H9 (cell line): ENCODE measurements around the gene OVOL1. TPM values are rescaled to one million over a fixed set of nuclear protein-coding genes. Genes with fewer than 3 reads are reported as not detected.

Experiments
- DNase-seq: peaks from one replicate; pipeline ENCODE4 v3.0.0-alpha.2; 2017
- H2AFZ ChIP-seq: one replicate; pipeline ENCODE4 v1.6.1; 2013; ENCODE audit warnings: mild to moderate bottlenecking, low read length, control low read depth, moderate library complexity
- H2AK5ac ChIP-seq: 2 replicates; pipeline ENCODE4 v1.6.1; 2013; ENCODE audit warnings: low read length, control low read depth, mixed read lengths; ENCODE audit not compliant: insufficient read length
- H2BK120ac ChIP-seq: one replicate; pipeline ENCODE4 v1.6.1; 2013; ENCODE audit warnings: low read depth, mild to moderate bottlenecking, low read length, control low read depth, inconsistent platforms; ENCODE audit not compliant: poor library complexity, severe bottlenecking
- H2BK12ac ChIP-seq: 2 replicates; pipeline ENCODE4 v1.6.1; 2013; ENCODE audit warnings: low read length, control low read depth, mixed read lengths, low read depth; ENCODE audit not compliant: insufficient read length
- H2BK15ac ChIP-seq: 2 replicates; pipeline ENCODE4 v1.6.1; 2013; ENCODE audit warnings: low read depth, low read length, control low read depth
- H2BK20ac ChIP-seq: one replicate; pipeline ENCODE4 v1.6.1; 2013; ENCODE audit warnings: low read depth, mild to moderate bottlenecking, low read length, control low read depth, inconsistent platforms; ENCODE audit not compliant: poor library complexity, severe bottlenecking
- H2BK5ac ChIP-seq: 2 replicates; pipeline ENCODE4 v1.6.1; 2013; ENCODE audit warnings: low read length, control low read depth, mixed read lengths; ENCODE audit not compliant: insufficient read length
- H3K14ac ChIP-seq: 2 replicates; pipeline ENCODE4 v1.6.1; 2013; ENCODE audit warnings: low read length, control low read depth; ENCODE audit not compliant: insufficient read depth
- H3K18ac ChIP-seq: 2 replicates; pipeline ENCODE4 v1.6.1; 2013; ENCODE audit warnings: low read depth, mild to moderate bottlenecking, mixed read lengths, low read length, control low read depth; ENCODE audit not compliant: insufficient read length
- H3K23ac ChIP-seq: 2 replicates; pipeline ENCODE4 v1.6.1; 2013; ENCODE audit warnings: low read length, control low read depth, mixed read lengths, low read depth; ENCODE audit not compliant: insufficient read length
- H3K23me2 ChIP-seq: 2 replicates; pipeline ENCODE4 v1.6.1; 2013; ENCODE audit warnings: low read depth, mild to moderate bottlenecking, mixed read lengths, low read length, control low read depth; ENCODE audit not compliant: insufficient read length, poor library complexity, severe bottlenecking
- H3K27ac ChIP-seq: 2 replicates; pipeline ENCODE4 v1.5.1; 2013; ENCODE audit warnings: low read length, control low read depth, mixed read lengths, low read depth; ENCODE audit not compliant: insufficient read length
- H3K27me3 ChIP-seq: 2 replicates; pipeline ENCODE4 v1.6.1; 2013; ENCODE audit warnings: low read length, control low read depth, inconsistent platforms; ENCODE audit not compliant: insufficient read depth
- H3K4ac ChIP-seq: 2 replicates; pipeline ENCODE4 v1.6.1; 2013; ENCODE audit warnings: low read depth, mild to moderate bottlenecking, control low read depth, inconsistent platforms, low read length, moderate library complexity
- H3K4me1 ChIP-seq: 2 replicates; pipeline ENCODE4 v1.6.1; 2013; ENCODE audit warnings: low read length, control low read depth, inconsistent platforms; ENCODE audit not compliant: insufficient read depth
- H3K4me2 ChIP-seq: 2 replicates; pipeline ENCODE4 v1.6.1; 2013; ENCODE audit warnings: low read length, control low read depth, mixed read lengths; ENCODE audit not compliant: insufficient read length, insufficient read depth
- H3K56ac ChIP-seq: 2 replicates; pipeline ENCODE4 v1.6.1; 2013; ENCODE audit warnings: low read depth, mild to moderate bottlenecking, mixed read lengths, low read length, control low read depth; ENCODE audit not compliant: insufficient read length
- H3K79me1 ChIP-seq: 2 replicates; pipeline ENCODE4 v1.6.1; 2013; ENCODE audit warnings: low read depth, mild to moderate bottlenecking, moderate library complexity, low read length, control low read depth, inconsistent platforms; ENCODE audit not compliant: insufficient read depth, poor library complexity, severe bottlenecking
- H3K79me2 ChIP-seq: 2 replicates; pipeline ENCODE4 v1.6.1; 2013; ENCODE audit warnings: low read length, control low read depth, inconsistent platforms; ENCODE audit not compliant: insufficient read depth
- H3K9ac ChIP-seq: 2 replicates; pipeline ENCODE4 v1.6.1; 2013; ENCODE audit warnings: low read length, control low read depth, mixed read lengths; ENCODE audit not compliant: insufficient read length; ENCODE audit errors: extremely low read depth
- H3K9me3 ChIP-seq: one replicate; pipeline ENCODE4 v1.6.1; 2013; ENCODE audit warnings: low read depth, low read length, inconsistent platforms; ENCODE audit not compliant: control insufficient read depth
- H3T11ph ChIP-seq: one replicate; pipeline ENCODE4 v1.6.1; 2013; ENCODE audit warnings: mild to moderate bottlenecking, low read length, control low read depth, inconsistent platforms
- H4K20me1 ChIP-seq: one replicate; pipeline ENCODE4 v1.6.1; 2013; ENCODE audit not compliant: control insufficient read depth, insufficient read length, insufficient read depth
- H4K5ac ChIP-seq: 2 replicates; pipeline ENCODE4 v1.6.1; 2013; ENCODE audit warnings: low read depth, mild to moderate bottlenecking, mixed read lengths, low read length, control low read depth; ENCODE audit not compliant: insufficient read length
- H4K8ac ChIP-seq: replicated peaks from 2 replicates; pipeline ENCODE4 v1.6.1; 2013; ENCODE audit warnings: low read length, control low read depth, mixed read lengths, low read depth; ENCODE audit not compliant: insufficient read length
- H4K91ac ChIP-seq: 2 replicates; pipeline ENCODE4 v1.6.1; 2013; ENCODE audit warnings: low read depth, mild to moderate bottlenecking, moderate library complexity, mixed read lengths, low read length, control low read depth; ENCODE audit not compliant: insufficient read length
- H3K27ac Mint-ChIP-seq, 3 experiments: 2 replicates in 2 of 3; 3 replicates in 1 of 3; pipeline ENCODE4 v1.8.0; 2020 to 2021; ENCODE audit warnings: mixed read lengths in 3 of 3, mild to moderate bottlenecking in 1 of 3, moderate library complexity in 1 of 3
- H3K27me3 Mint-ChIP-seq: 2 replicates; pipeline ENCODE4 v1.8.0; 2021; ENCODE audit warnings: low read depth, mild to moderate bottlenecking, moderate library complexity, mixed read lengths
- H3K36me3 Mint-ChIP-seq, 3 experiments: 2 replicates in 2 of 3; 3 replicates in 1 of 3; pipeline ENCODE4 v1.8.0; 2020 to 2021; ENCODE audit warnings: low read depth in 3 of 3, mixed read lengths in 3 of 3; ENCODE audit not compliant: insufficient read depth in 1 of 3
- H3K4me1 Mint-ChIP-seq, 2 experiments: 2 replicates each; pipeline ENCODE4 v1.8.0; 2020; ENCODE audit warnings: mixed read lengths in 2 of 2
- H3K4me3 Mint-ChIP-seq, 2 experiments: 2 replicates in 1 of 2; 3 replicates in 1 of 2; pipeline ENCODE4 v1.8.0; 2020 to 2021; ENCODE audit warnings: mild to moderate bottlenecking in 2 of 2, mixed read lengths in 2 of 2, moderate library complexity in 1 of 2
- H3K9me3 Mint-ChIP-seq, 2 experiments: 2 replicates in 1 of 2; 3 replicates in 1 of 2; pipeline ENCODE4 v1.8.0; 2020; ENCODE audit warnings: mild to moderate bottlenecking in 2 of 2, mixed read lengths in 2 of 2, moderate library complexity in 1 of 2
- WGBS: extraction: QIAGEN DNeasy Blood & Tissue Kit; methylation state at CpG from one replicate; pipeline ENCODE4 v1.1.7; 2013; ENCODE audit warnings: missing lambda C conversion rate, low lambda C conversion rate, mixed read lengths; ENCODE audit not compliant: insufficient read length; ENCODE audit errors: extremely low coverage; 5-methylcytosine and 5-hydroxymethylcytosine counted together
- total RNA-seq: library from RNA; stranded (reverse); gene quantifications from 2 replicates; pipeline ENCODE4 v1.2.1, GENCODE V29; 2021
- TF ChIP-seq, protein P1 (sequence below): fragments of 200-600 bp; sonication (generic); conservative IDR thresholded peaks from 3 replicates; pipeline ENCODE4 v1.8.0; 2021; ENCODE audit warnings: antibody characterized with exemption, mild to moderate bottlenecking

The OVOL1 gene
- total RNA-seq, 1 experiment from 2014 or later: 5.1 TPM

DNA sequence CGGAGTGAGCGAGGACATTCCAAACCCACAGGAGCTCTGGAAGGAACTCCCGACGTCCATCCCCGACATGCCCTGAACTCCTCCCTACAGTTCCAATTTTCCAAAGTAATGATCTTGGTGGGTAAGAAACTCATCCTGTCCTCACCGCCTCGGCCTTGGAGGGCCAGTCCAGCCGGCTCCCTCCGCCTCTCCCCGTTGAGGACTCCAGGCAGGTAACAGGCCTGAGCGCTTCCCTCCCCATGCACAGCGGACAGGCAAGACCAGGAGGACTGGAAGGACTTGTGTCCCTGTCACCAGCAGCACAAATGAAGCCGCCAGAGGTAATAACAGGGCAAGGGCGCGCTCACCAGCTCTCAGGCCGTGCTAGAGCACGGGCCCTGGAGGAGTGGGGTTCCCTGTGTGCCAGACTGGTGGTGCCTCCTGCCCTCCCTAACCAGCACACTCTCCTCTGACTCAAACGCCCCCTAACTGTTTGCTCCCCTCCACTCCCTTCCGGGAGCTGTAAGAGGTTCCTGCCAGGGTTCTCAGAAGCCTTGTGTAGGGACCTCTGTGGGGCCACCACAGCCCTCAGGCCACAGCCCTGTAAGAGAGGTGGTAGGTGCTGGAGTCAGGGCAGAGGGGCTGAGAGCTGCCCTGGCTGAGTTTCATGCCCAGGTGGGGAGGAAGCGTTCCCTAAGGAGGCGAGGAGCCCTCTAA lies 17.1 kb downstream of the OVOL1 start:
- Histone ChIP-seq H2BK15ac (no peak overlapping the region), H3K4me2 (no peak overlapping the region), H3K14ac (no peak overlapping the region), H4K5ac (no peak overlapping the region), H3K4me1 (no peaks in the 10 kb centered on the region), H2BK20ac (no peak overlapping the region), H3K56ac (no peak overlapping the region), H4K20me1 (no peaks in the 10 kb centered on the region), H2AK5ac (no peak overlapping the region), H3K23ac (no peak overlapping the region), H3T11ph (no peak overlapping the region), H2BK120ac (no peak overlapping the region), H4K91ac (no peak overlapping the region), H4K8ac (no peak overlapping the region), H2AFZ (no peak overlapping the region), H3K23me2 (no peaks in the 10 kb centered on the region), H3K79me2 (no peaks in the 10 kb centered on the region), H3K9me3 (no peaks in the 10 kb centered on the region), H2BK5ac (no peak overlapping the region), H3K4ac (no peak overlapping the region), H3K18ac (no peak overlapping the region), H3K27ac (no peak overlapping the region), H3K27me3 (no peaks in the 10 kb centered on the region; the same call in 1 of the 2 replicates), H3K79me1 (no peaks in the 10 kb centered on the region), H3K9ac (no peak overlapping the region), H2BK12ac (no peak overlapping the region)
- Mint-ChIP-seq H3K36me3 (no peaks in the 10 kb centered on the region), H3K9me3 (no peaks in the 10 kb centered on the region), H3K4me1 (peaks cover 10 to 19% of the 10 kb centered on the region in 2 experiments), H3K27me3 (peaks cover 23% of the 10 kb centered on the region), H3K4me3 (no peak overlapping the region; a peak in 1 of 5 replicates), H3K27ac (peak overlapping the region in 1 of 3 experiments; percentile 71; a peak in 1 of 7 replicates)
- WGBS: no CpG with 5 or more reads among the region's 21 CpGs
- TF ChIP-seq, protein P1, sequence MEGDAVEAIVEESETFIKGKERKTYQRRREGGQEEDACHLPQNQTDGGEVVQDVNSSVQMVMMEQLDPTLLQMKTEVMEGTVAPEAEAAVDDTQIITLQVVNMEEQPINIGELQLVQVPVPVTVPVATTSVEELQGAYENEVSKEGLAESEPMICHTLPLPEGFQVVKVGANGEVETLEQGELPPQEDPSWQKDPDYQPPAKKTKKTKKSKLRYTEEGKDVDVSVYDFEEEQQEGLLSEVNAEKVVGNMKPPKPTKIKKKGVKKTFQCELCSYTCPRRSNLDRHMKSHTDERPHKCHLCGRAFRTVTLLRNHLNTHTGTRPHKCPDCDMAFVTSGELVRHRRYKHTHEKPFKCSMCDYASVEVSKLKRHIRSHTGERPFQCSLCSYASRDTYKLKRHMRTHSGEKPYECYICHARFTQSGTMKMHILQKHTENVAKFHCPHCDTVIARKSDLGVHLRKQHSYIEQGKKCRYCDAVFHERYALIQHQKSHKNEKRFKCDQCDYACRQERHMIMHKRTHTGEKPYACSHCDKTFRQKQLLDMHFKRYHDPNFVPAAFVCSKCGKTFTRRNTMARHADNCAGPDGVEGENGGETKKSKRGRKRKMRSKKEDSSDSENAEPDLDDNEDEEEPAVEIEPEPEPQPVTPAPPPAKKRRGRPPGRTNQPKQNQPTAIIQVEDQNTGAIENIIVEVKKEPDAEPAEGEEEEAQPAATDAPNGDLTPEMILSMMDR: no peak
- DNase-seq: no peak
